Osteoblast (primary cell): ENCODE measurements around the gene PCDHGA9. TPM values are rescaled to one million over a fixed set of nuclear protein-coding genes. Genes with fewer than 3 reads are reported as not detected.
"Not testable (repeated sequence)": the region's sequence is repeated elsewhere in the genome, so short reads cannot be mapped to it uniquely, and the experiment has no call there.

Experiments used
- DNase-seq: peaks from one replicate; pipeline ENCODE4 v3.0.0; 2011; ENCODE audit warnings: low spot score, mixed read lengths; ENCODE audit not compliant: insufficient read length; ENCODE audit errors: missing footprints
- H2AFZ ChIP-seq: 2 replicates; pipeline ENCODE4 v1.6.0; 2011; ENCODE audit warnings: mild to moderate bottlenecking, low read length
- H3K27ac ChIP-seq: 2 replicates; pipeline ENCODE4 v1.5.1; 2011; ENCODE audit warnings: mild to moderate bottlenecking, low read depth, low read length, moderate library complexity
- H3K27me3 ChIP-seq: 2 replicates; pipeline ENCODE4 v1.6.0; 2012; ENCODE audit warnings: mild to moderate bottlenecking, control low read depth, inconsistent platforms, low read length, moderate library complexity; ENCODE audit not compliant: insufficient read depth
- H3K36me3 ChIP-seq: 2 replicates; pipeline ENCODE4 v1.5.1; 2011; ENCODE audit warnings: mild to moderate bottlenecking, low read length, control low read depth, moderate library complexity; ENCODE audit not compliant: insufficient read depth
- H3K4me1 ChIP-seq: 2 replicates; pipeline ENCODE4 v1.5.1; 2011; ENCODE audit warnings: mild to moderate bottlenecking, low read length, control low read depth, moderate library complexity; ENCODE audit not compliant: insufficient read depth
- H3K4me2 ChIP-seq: 2 replicates; pipeline ENCODE4 v1.6.0; 2011; ENCODE audit warnings: mild to moderate bottlenecking, low read length; ENCODE audit not compliant: insufficient read depth
- H3K4me3 ChIP-seq: fragments of 200-600 bp; sonication (generic); 3 replicates; pipeline ENCODE4 v1.5.1; 2012; ENCODE audit warnings: mild to moderate bottlenecking, low read length, inconsistent platforms; ENCODE audit not compliant: insufficient read depth
- H3K79me2 ChIP-seq: 2 replicates; pipeline ENCODE4 v1.6.0; 2012; ENCODE audit warnings: mild to moderate bottlenecking, low read length, control low read depth, inconsistent platforms; ENCODE audit not compliant: insufficient read depth
- H3K9me3 ChIP-seq: 2 replicates; pipeline ENCODE4 v1.5.1; 2011; ENCODE audit warnings: low read depth, low read length, control low read depth
- H4K20me1 ChIP-seq: 2 replicates; pipeline ENCODE4 v1.6.0; 2012; ENCODE audit warnings: mild to moderate bottlenecking, low read length, control low read depth; ENCODE audit not compliant: insufficient read depth
- total RNA-seq: library from RNA; depleted of rRNA; stranded (reverse); fragments of >200 nt; gene quantifications from 2 replicates; pipeline ENCODE4 v1.2.3, GENCODE V29; 2012
- TF ChIP-seq, protein P1 (sequence below): IDR thresholded peaks from 2 replicates; pipeline ENCODE4 v1.5.1; 2011; ENCODE audit warnings: mild to moderate bottlenecking, low read depth, low read length, moderate library complexity; ENCODE audit errors: extremely low read depth

PCDHGA9 gene
- total RNA-seq, 1 donor: 6.5 TPM

DNA sequence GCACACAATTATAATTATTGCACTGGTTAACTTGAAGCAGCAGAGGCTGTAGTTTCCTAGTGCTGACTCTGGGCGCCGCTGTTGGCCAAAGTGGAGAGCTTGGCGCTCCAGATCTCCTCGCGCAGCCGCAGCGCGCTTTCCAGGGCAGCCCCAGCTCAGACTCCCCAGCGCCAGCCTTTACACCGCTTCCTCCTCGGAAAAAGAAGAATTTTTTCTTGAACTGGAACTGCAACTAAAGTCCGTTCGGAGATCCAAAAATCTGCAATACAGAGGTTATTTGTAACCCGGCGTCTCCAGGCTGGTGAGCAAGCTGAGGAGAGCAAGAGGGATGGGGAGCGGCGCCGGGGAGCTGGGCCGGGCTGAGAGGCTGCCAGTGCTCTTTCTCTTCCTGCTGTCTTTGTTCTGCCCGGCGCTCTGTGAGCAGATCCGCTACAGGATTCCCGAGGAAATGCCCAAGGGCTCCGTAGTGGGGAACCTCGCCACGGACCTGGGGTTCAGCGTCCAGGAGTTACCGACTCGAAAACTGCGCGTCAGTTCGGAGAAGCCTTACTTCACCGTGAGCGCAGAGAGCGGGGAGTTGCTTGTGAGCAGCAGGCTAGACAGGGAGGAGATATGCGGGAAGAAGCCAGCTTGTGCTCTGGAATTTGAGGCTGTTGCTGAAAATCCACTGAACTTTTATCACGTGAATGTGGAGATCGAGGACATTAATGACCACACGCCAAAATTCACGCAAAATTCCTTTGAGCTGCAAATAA, 14.8 kb upstream of the PCDHGA9 start, which contains the start of gene PCDHGB4:
TSS of gene PCDHGB4 (plus strand) at position 142 of the 755 bp plus-strand sequence. CDS start at position 329, 187 bp downstream.
- Histone ChIP-seq H3K4me3 (peak within 1 kb of the TSS; percentile 69), H3K9me3 (peaks cover 12% of the 10 kb centered on the region), H3K4me2 (peak within 1 kb of the TSS; percentile 37), H2AFZ (peak within 1 kb of the TSS; percentile 25)
- TF ChIP-seq, protein P1, sequence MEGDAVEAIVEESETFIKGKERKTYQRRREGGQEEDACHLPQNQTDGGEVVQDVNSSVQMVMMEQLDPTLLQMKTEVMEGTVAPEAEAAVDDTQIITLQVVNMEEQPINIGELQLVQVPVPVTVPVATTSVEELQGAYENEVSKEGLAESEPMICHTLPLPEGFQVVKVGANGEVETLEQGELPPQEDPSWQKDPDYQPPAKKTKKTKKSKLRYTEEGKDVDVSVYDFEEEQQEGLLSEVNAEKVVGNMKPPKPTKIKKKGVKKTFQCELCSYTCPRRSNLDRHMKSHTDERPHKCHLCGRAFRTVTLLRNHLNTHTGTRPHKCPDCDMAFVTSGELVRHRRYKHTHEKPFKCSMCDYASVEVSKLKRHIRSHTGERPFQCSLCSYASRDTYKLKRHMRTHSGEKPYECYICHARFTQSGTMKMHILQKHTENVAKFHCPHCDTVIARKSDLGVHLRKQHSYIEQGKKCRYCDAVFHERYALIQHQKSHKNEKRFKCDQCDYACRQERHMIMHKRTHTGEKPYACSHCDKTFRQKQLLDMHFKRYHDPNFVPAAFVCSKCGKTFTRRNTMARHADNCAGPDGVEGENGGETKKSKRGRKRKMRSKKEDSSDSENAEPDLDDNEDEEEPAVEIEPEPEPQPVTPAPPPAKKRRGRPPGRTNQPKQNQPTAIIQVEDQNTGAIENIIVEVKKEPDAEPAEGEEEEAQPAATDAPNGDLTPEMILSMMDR: peak; percentile 57
- H4K20me1 ChIP-seq, H3K79me2 ChIP-seq, H3K27ac ChIP-seq, DNase-seq, H3K36me3 ChIP-seq, H3K4me1 ChIP-seq, H3K27me3 ChIP-seq: not testable (repeated sequence)

DNA sequence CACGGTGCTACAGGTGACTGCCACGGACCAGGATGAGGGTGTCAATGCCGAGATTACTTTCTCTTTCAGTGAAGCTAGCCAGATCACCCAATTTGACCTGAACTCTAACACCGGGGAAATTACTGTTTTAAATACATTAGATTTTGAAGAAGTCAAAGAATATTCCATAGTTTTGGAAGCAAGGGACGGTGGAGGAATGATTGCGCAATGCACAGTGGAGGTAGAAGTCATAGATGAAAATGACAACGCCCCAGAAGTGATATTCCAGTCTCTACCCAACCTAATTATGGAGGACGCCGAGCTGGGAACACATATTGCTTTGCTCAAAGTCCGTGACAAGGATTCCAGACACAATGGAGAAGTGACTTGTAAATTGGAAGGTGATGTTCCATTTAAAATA, 13.9 kb upstream of the PCDHGA9 start:
- H3K36me3 ChIP-seq: peaks cover 4% of the 10 kb centered on the region
- H3K27ac ChIP-seq: no peak overlapping the region
- peak overlapping the region; percentile 47 for H3K4me3 ChIP-seq
- DNase-seq: no peak
- peak overlapping the region; percentile 20 for H3K4me2 ChIP-seq
- H3K4me1 ChIP-seq: no peaks in the 10 kb centered on the region
- no peaks in the 10 kb centered on the region for H3K27me3 ChIP-seq
- H2AFZ ChIP-seq: no peak overlapping the region
- TF ChIP-seq, protein P1: no peak
- no peaks in the 10 kb centered on the region for H3K79me2 ChIP-seq
- H4K20me1 ChIP-seq: no peaks in the 10 kb centered on the region
- H3K9me3 ChIP-seq: peaks cover 18% of the 10 kb centered on the region

DNA sequence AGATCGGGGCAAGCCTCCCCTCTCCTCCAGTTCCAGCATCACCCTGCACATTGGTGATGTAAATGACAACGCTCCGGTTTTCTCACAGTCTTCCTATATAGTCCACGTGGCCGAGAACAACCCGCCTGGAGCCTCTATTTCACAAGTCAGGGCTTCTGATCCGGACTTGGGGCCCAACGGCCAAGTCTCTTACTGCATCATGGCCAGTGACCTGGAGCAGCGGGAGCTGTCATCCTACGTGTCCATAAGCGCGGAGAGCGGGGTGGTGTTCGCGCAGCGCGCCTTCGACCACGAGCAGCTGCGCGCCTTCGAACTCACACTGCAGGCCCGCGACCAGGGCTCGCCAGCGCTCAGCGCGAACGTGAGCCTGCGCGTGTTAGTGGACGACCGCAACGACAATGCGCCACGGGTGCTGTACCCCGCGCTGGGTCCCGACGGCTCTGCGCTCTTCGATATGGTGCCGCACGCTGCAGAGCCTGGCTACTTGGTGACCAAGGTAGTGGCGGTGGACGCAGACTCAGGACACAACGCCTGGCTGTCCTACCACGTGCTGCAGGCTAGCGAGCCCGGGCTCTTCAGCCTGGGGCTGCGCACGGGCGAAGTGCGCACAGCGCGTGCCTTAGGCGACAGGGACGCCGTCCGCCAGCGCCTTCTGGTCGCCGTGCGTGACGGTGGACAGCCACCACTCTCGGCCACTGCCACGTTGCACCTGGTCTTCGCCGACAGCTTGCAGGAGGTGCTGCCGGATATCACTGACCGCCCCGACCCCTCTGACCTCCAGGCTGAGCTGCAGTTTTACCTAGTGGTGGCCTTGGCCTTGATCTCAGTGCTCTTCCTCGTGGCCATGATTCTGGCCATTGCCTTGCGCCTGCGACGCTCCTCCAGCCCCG, 13.2 kb upstream of the PCDHGA9 start:
- no peak overlapping the region for H3K4me2 ChIP-seq
- peaks cover 4% of the 10 kb centered on the region for H3K36me3 ChIP-seq
- TF ChIP-seq, protein P1: no peak
- H3K79me2 ChIP-seq: no peaks in the 10 kb centered on the region
- peak overlapping the region; percentile 7 for H3K4me3 ChIP-seq
- H3K4me1 ChIP-seq: no peaks in the 10 kb centered on the region
- no peaks in the 10 kb centered on the region for H4K20me1 ChIP-seq
- H3K9me3 ChIP-seq: peaks cover 22% of the 10 kb centered on the region
- H2AFZ ChIP-seq: no peak overlapping the region
- no peaks in the 10 kb centered on the region for H3K27me3 ChIP-seq
- H3K27ac ChIP-seq: no peak overlapping the region
- no peak for DNase-seq
